NT2/D1 (cell line): ENCODE measurements around the gene TMOD1.

Experiments
- YY1 ChIP-seq: IDR thresholded peaks from 2 replicates; pipeline ENCODE4 v1.6.1; 2011; ENCODE audit not compliant: insufficient read length, insufficient read depth
- ZNF274 ChIP-seq: IDR thresholded peaks from 2 replicates; pipeline ENCODE4 v1.6.1; 2011; ENCODE audit warnings: mild to moderate bottlenecking, low read depth, low read length

GRCh38 chr9:97560154-97560553, 58.7 kb downstream of the TMOD1 start:
- TF ChIP-seq ZNF274, result no peak
- no peak for TF ChIP-seq YY1
